ENCODE measurements around the gene TTC21B. TPM values are rescaled to one million over a fixed set of nuclear protein-coding genes. Genes with fewer than 3 reads are reported as not detected.

Gene TTC21B
- total RNA-seq, 1 donor from 2014 or later, result 38.4 TPM

DNA sequence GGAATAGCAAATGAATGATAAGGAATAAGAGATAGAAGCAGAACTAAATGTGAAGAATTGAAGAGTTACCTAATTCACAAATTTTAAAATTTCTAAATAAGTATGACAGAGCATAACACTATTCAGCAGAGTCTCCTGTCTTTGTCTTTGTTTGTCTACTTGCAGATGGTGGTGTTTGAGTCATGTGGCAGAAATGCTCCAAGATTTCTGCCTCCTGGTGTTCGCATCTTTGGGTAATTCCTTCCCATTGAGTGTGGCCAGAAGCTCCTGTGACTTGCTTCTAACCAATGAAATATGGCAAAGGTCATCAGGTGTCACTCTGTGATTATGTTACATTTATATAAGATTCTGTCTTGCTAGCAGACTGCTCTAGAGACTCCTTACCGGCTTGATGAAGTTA, 114.0 kb downstream of the TTC21B start:
- Mint-ChIP-seq H3K9me3 (no peaks in the 10 kb centered on the region), H3K27ac (ENCODE audit: unreplicated experiment) (no peak overlapping the region), H3K4me3 (no peak overlapping the region), H3K36me3 (ENCODE audit: low read depth) (peaks cover 11% of the 10 kb centered on the region), H3K4me1 (peaks cover 14% of the 10 kb centered on the region), H3K27me3 (ENCODE audit: low read depth) (no peaks in the 10 kb centered on the region)
- TF ChIP-seq, protein P1, sequence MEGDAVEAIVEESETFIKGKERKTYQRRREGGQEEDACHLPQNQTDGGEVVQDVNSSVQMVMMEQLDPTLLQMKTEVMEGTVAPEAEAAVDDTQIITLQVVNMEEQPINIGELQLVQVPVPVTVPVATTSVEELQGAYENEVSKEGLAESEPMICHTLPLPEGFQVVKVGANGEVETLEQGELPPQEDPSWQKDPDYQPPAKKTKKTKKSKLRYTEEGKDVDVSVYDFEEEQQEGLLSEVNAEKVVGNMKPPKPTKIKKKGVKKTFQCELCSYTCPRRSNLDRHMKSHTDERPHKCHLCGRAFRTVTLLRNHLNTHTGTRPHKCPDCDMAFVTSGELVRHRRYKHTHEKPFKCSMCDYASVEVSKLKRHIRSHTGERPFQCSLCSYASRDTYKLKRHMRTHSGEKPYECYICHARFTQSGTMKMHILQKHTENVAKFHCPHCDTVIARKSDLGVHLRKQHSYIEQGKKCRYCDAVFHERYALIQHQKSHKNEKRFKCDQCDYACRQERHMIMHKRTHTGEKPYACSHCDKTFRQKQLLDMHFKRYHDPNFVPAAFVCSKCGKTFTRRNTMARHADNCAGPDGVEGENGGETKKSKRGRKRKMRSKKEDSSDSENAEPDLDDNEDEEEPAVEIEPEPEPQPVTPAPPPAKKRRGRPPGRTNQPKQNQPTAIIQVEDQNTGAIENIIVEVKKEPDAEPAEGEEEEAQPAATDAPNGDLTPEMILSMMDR (conservative IDR thresholded peaks at IDR 0.05), result no peak
- DNase-seq (ENCODE audit: low read depth, low spot score), result no peak

DNA sequence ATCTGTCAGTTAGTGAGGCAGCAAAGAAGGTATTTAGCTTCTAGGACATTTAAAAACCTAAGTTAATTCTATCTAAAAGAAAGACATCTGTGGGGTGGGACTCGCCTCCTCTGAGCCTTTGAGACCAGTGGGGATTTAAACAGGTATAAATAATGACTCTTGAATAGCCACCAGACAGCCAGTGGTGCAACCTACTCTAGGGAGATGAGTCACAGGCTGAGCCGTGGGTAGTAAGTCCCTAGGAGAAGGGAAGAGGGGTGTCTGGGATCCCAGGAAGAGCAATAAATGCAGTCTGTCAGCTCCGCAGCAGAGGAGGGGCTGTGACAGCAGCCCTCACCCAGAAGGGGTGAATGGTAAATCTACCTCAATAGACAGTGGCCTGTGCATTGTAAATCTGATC, 116.5 kb downstream of the TTC21B start:
- no peaks in the 10 kb centered on the region for H3K27me3 Mint-ChIP-seq (ENCODE audit: low read depth)
- no peak overlapping the region for H3K27ac Mint-ChIP-seq (ENCODE audit: unreplicated experiment)
- H3K4me1 Mint-ChIP-seq, result peaks cover 8% of the 10 kb centered on the region
- no peak overlapping the region for H3K4me3 Mint-ChIP-seq
- H3K36me3 Mint-ChIP-seq (ENCODE audit: low read depth), result peaks cover 11% of the 10 kb centered on the region
- TF ChIP-seq, protein P1 (conservative IDR thresholded peaks at IDR 0.05), result no peak
- peaks cover 3% of the 10 kb centered on the region for H3K9me3 Mint-ChIP-seq
- DNase-seq (ENCODE audit: low read depth, low spot score), result no peak

DNA sequence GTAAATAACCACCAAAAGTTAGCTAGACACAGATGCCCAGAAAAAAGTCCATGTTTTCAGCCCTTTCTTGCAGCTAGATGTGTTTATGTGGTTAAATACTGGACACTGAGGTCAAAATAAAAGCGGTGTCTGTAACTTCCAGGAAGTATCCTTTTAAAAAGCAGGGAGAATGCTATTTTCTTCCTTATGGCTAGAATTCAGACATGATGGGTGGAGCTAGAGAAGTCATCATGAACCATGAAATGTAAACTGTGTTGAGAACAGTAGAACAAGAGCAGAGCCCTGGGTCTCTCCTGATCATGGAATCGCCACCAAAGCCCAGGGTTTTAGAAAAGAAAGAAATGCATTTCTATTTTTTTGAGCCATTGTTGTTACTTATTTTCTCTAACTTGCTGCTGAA, 118.2 kb downstream of the TTC21B start:
- Mint-ChIP-seq H3K27ac (ENCODE audit: unreplicated experiment) (no peak overlapping the region), H3K4me1 (peaks cover 8% of the 10 kb centered on the region), H3K27me3 (ENCODE audit: low read depth) (no peaks in the 10 kb centered on the region), H3K4me3 (no peak overlapping the region), H3K36me3 (ENCODE audit: low read depth) (peaks cover 7% of the 10 kb centered on the region), H3K9me3 (peaks cover 4% of the 10 kb centered on the region)
- TF ChIP-seq, protein P1 (conservative IDR thresholded peaks at IDR 0.05), result no peak
- no peak for DNase-seq (ENCODE audit: low read depth, low spot score)

DNA sequence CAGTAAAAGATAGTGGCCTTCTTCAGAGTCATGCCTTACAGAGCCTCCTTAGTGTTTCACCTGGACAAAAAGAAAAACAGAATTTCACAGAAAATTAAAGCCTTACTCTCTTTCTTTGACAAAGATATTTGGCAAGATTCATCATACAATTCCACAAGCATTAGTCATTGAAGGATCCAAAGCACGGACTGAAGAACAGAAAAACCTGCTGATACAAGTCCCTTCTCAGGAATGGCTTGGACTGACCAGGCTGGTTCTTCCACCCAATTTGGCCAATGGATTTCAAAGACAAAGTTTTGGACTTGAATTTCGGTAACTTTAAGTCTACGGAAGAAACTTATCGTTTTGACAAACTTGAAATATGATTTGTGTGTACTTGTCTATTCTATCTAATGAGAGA, 120.4 kb downstream of the TTC21B start:
- H3K36me3 Mint-ChIP-seq (ENCODE audit: low read depth), result no peaks in the 10 kb centered on the region
- no peak for DNase-seq (ENCODE audit: low read depth, low spot score)
- no peak overlapping the region for H3K27ac Mint-ChIP-seq (ENCODE audit: unreplicated experiment)
- no peak overlapping the region for H3K4me3 Mint-ChIP-seq
- H3K9me3 Mint-ChIP-seq, result peaks cover 4% of the 10 kb centered on the region
- no peaks in the 10 kb centered on the region for H3K27me3 Mint-ChIP-seq (ENCODE audit: low read depth)
- TF ChIP-seq, protein P1 (conservative IDR thresholded peaks at IDR 0.05), result no peak
- H3K4me1 Mint-ChIP-seq, result peaks cover 8% of the 10 kb centered on the region

DNA sequence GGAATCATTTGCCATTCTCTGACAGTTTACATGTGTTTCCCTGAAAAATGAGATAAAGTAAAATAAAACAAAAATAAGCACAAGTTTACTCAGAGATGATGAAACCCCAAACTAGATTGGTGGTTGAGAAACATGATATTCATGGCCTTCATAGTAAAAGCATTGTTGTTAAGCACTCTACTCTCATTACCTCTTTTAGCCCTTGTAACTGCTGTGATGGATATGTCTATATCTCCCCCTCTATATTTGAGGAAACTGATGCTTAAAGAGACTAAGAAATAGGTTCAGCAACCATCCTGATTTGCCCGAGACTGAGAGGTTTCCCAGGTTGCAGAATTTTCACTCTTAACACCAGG, 125.7 kb downstream of the TTC21B start:
- no peak overlapping the region for H3K27ac Mint-ChIP-seq (ENCODE audit: unreplicated experiment)
- no peak overlapping the region for H3K4me3 Mint-ChIP-seq
- H3K36me3 Mint-ChIP-seq (ENCODE audit: low read depth), result no peaks in the 10 kb centered on the region
- no peak for DNase-seq (ENCODE audit: low read depth, low spot score)
- peaks cover 4% of the 10 kb centered on the region for H3K9me3 Mint-ChIP-seq
- no peaks in the 10 kb centered on the region for H3K4me1 Mint-ChIP-seq
- TF ChIP-seq, protein P1 (conservative IDR thresholded peaks at IDR 0.05), result no peak
- no peaks in the 10 kb centered on the region for H3K27me3 Mint-ChIP-seq (ENCODE audit: low read depth)

All from neural crest cell (in vitro differentiated cells).